Activated naive CD4-positive, alpha-beta T cell treated with anti-CD3 and anti-CD28 coated beads, Interleukin-2, amount 50 U/mL, for 24 hours (primary cell): ENCODE results near the gene BAHD1.
A peak's percentile ranks its signal among the peaks of the same experiment; 100 is the strongest.

Source experiments
- H3K27ac Mint-ChIP-seq: one replicate; pipeline ENCODE4 v1.8.0; 2021; ENCODE audit warnings: mild to moderate bottlenecking, mixed read lengths
- H3K27me3 Mint-ChIP-seq: one replicate; pipeline ENCODE4 v1.8.0; 2021; ENCODE audit warnings: mixed read lengths
- H3K36me3 Mint-ChIP-seq: one replicate; pipeline ENCODE4 v1.8.0; 2021; ENCODE audit warnings: mixed read lengths
- H3K4me1 Mint-ChIP-seq: one replicate; pipeline ENCODE4 v1.8.0; 2021; ENCODE audit warnings: mixed read lengths
- H3K4me3 Mint-ChIP-seq: one replicate; pipeline ENCODE4 v1.8.0; 2021; ENCODE audit warnings: mild to moderate bottlenecking, mixed read lengths
- H3K9me3 Mint-ChIP-seq: one replicate; pipeline ENCODE4 v1.8.0; 2021; ENCODE audit warnings: mixed read lengths

BAHD1 gene

DNA sequence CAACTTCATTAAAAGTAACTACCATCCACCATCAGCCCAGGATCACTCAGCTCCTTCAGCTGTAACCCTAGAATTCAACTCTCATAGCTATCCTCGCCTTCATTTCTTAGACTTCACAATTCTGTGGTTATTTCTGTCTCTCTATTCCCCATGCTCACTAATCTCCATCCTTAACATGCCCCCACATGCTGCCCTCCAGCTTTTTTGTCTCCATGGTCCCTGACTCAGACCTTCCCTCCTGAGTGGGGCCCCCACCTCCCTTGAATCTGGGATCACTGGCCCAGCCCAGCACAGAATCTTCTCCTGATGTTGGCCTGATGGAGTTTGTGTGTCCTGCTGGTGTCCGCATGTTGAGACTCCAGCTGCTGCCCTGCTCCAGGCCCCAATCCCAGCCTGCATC is 71.7 kb downstream of the BAHD1 start:
- Mint-ChIP-seq H3K4me3 (peak overlapping the region; percentile 59), H3K27ac (no peak overlapping the region), H3K27me3 (peaks cover 29% of the 10 kb centered on the region), H3K4me1 (peaks cover 18% of the 10 kb centered on the region), H3K9me3 (no peaks in the 10 kb centered on the region), H3K36me3 (no peaks in the 10 kb centered on the region)

DNA sequence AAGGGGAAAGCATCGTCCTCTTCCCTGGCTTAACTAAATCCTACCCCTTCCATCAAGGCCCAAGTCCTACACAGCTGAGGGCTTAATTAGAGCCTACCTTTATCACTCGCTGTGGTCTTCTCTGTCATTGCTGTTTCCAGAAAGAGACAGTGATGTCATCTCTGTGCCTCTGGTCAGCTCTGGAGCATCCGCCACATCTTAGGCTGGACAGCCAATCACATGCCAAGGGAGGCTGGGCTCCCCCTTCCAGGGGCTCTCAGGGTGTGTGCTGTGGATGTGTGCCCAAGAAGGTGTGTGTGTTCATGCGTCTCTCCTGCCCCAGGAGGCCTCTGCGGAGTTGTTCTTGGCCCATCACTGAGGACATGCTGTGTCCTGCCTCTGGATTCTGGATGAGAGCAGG is 72.9 kb downstream of the BAHD1 start:
- Mint-ChIP-seq H3K36me3 (no peaks in the 10 kb centered on the region), H3K27me3 (peaks cover 23% of the 10 kb centered on the region), H3K4me3 (no peak overlapping the region), H3K9me3 (no peaks in the 10 kb centered on the region), H3K27ac (no peak overlapping the region), H3K4me1 (peaks cover 13% of the 10 kb centered on the region)

DNA sequence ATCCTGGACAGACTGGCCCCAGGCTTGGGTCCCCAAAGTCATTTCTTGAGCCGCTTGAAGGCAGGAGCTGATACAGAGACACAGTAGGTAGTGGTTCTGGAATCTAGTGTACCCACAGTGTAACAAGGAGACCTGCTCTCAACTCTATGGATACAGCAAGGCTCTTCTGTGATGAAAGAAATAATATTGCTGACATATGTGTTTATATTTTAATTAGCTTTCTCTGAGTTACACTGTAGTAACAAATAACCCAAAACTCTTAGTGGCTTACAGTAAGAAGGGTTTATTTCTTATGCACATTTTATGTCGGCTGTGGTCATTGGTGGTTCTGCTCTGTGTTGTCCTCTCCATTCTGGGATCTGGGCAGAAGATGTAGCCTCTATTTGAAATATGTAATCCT is 75.6 kb downstream of the BAHD1 start:
- Mint-ChIP-seq H3K9me3 (no peaks in the 10 kb centered on the region), H3K4me3 (no peak overlapping the region), H3K27ac (no peak overlapping the region), H3K4me1 (peaks cover 10% of the 10 kb centered on the region), H3K36me3 (no peaks in the 10 kb centered on the region), H3K27me3 (peaks cover 12% of the 10 kb centered on the region)
